Keratinocyte (primary cell): ENCODE data around the gene CMPK2. TPM values are rescaled to one million over a fixed set of nuclear protein-coding genes. Genes with fewer than 3 reads are reported as not detected.

Source experiments
- DNase-seq: peaks from one replicate; pipeline ENCODE4 v3.0.0-alpha.2; 2011; ENCODE audit warnings: low read depth, missing footprints, low spot score
- FAIRE-seq: peaks from 2 replicates; lab custom pipeline; 2011; peaks lifted over from hg19 to GRCh38; lab: Jason Lieb, UNC
- H2AFZ ChIP-seq: 2 replicates; pipeline ENCODE4 v1.6.0; 2012; ENCODE audit warnings: low read length, control low read depth, inconsistent platforms; ENCODE audit not compliant: control insufficient read depth
- H3K27ac ChIP-seq: 2 replicates; pipeline ENCODE4 v1.5.1; 2011; ENCODE audit warnings: low read length; ENCODE audit not compliant: control insufficient read depth, insufficient read depth
- H3K27me3 ChIP-seq: 3 replicates; pipeline ENCODE4 v1.6.0; 2011; ENCODE audit warnings: low read length; ENCODE audit not compliant: control insufficient read depth, insufficient read depth; ENCODE audit errors: extremely low read depth
- H3K36me3 ChIP-seq, 2 experiments: 2 replicates in 1 of 2; 3 replicates in 1 of 2; pipeline ENCODE4 v1.5.1; 2011; ENCODE audit warnings: low read length in 2 of 2, mild to moderate bottlenecking in 1 of 2; ENCODE audit not compliant: control insufficient read depth in 2 of 2, insufficient read depth in 2 of 2; ENCODE audit errors: extremely low read depth in 1 of 2
- H3K4me1 ChIP-seq: 3 replicates; pipeline ENCODE4 v1.5.1; 2011; ENCODE audit warnings: low read length; ENCODE audit not compliant: control insufficient read depth, insufficient read depth; ENCODE audit errors: extremely low read depth
- H3K4me2 ChIP-seq: 3 replicates; pipeline ENCODE4 v1.6.0; 2011; ENCODE audit warnings: low read depth, low read length; ENCODE audit not compliant: control insufficient read depth, insufficient read depth; ENCODE audit errors: extremely low read depth
- H3K4me3 ChIP-seq, 3 experiments: fragments of 200-600 bp in 1 of 3; sonication (generic) in 1 of 3; 2 replicates in 2 of 3; 3 replicates in 1 of 3; pipeline ENCODE4 v1.5.1; 2011 to 2016; ENCODE audit warnings: low read length in 3 of 3, mild to moderate bottlenecking in 3 of 3, control low read depth in 2 of 3, inconsistent platforms in 1 of 3, low read depth in 1 of 3, mixed read lengths in 1 of 3, mixed run types in 1 of 3, moderate library complexity in 1 of 3; ENCODE audit not compliant: control insufficient read depth in 2 of 3, insufficient read depth in 2 of 3; ENCODE audit errors: extremely low read depth in 1 of 3
- H3K79me2 ChIP-seq: 2 replicates; pipeline ENCODE4 v1.6.0; 2012; ENCODE audit warnings: low read length; ENCODE audit not compliant: control insufficient read depth, insufficient read depth
- H3K9ac ChIP-seq: 3 replicates; pipeline ENCODE4 v1.6.0; 2011; ENCODE audit warnings: low read length; ENCODE audit not compliant: control insufficient read depth, insufficient read depth; ENCODE audit errors: extremely low read depth
- H3K9me1 ChIP-seq: 3 replicates; pipeline ENCODE4 v1.6.0; 2011; ENCODE audit warnings: low read length; ENCODE audit not compliant: control insufficient read depth, insufficient read depth; ENCODE audit errors: extremely low read depth
- H3K9me3 ChIP-seq: 2 replicates; pipeline ENCODE4 v1.5.1; 2012; ENCODE audit warnings: low read depth, low read length; ENCODE audit not compliant: control insufficient read depth
- H4K20me1 ChIP-seq: 3 replicates; pipeline ENCODE4 v1.6.0; 2011; ENCODE audit warnings: low read length; ENCODE audit not compliant: control insufficient read depth, insufficient read depth; ENCODE audit errors: extremely low read depth
- EZH2 ChIP-seq: IDR thresholded peaks from one replicate; pipeline ENCODE4 v1.6.1; 2012; ENCODE audit warnings: inconsistent platforms, mild to moderate bottlenecking, low read length, moderate library complexity
- dilution Hi-C: fragments of 300-500 bp; cut with MboI; formaldehyde crosslinking; loops from one replicate; pipeline ENCODE4 v1.7.0; 2020; ENCODE audit warnings: low sequenced_read_pairs; ENCODE audit not compliant: extremely low pct_ligation_motif_present
- polyA plus RNA-seq, 5 experiments: library from polyadenylated mRNA; depleted of rRNA in 3 of 5; stranded (reverse) in 3 of 5; stranded (forward) in 1 of 5; unstranded in 1 of 5; fragments of >200 nt; gene quantifications; 1 replicate in 1 of 5; 2 replicates in 3 of 5; 3 replicates in 1 of 5; pipeline versions ENCODE4 v1.2.1 to v1.2.3, GENCODE V29; 2011 to 2012; ENCODE audit warnings: missing spikeins in 2 of 5, low read depth in 1 of 5, low replicate concordance in 1 of 5
- TF ChIP-seq, protein P1 (sequence below), 3 experiments: IDR thresholded peaks in 1 of 3; conservative IDR thresholded peaks in 1 of 3; optimal IDR thresholded peaks in 1 of 3; 2 replicates in 2 of 3; 3 replicates in 1 of 3; pipeline versions ENCODE3 to v1.5.1; 2011; ENCODE audit warnings: low read length in 3 of 3, mild to moderate bottlenecking in 3 of 3, moderate library complexity in 2 of 3, control low read depth in 1 of 3, inconsistent platforms in 1 of 3; ENCODE audit not compliant: insufficient read depth in 2 of 3; ENCODE audit errors: extremely low read depth in 1 of 3

CMPK2 gene
- polyA plus RNA-seq, 1 donor (not counting 4 experiments of a cell fraction or from before 2014, with no cell fraction given), result 1.5 TPM

GRCh38 chr2:6877402-6878304 is 11.9 kb upstream of the CMPK2 start, which contains the start of gene RSAD2:
Gene RSAD2, plus strand, starts transcription at chr2:6877777. Its CDS starts 24 bp downstream, at chr2:6877801.
- dilution Hi-C loops, result no loop called here
- FAIRE-seq, result no peak
- Histone ChIP-seq H2AFZ (peak within 1 kb of the TSS; percentile 83), H3K27me3 (no peaks in the 10 kb centered on the region), H3K27ac (no peak within 1 kb of the TSS), H3K4me3 (peak within 1 kb of the TSS; percentile 3 to 69 (median 33)), H3K9me3 (no peaks in the 10 kb centered on the region), H3K9me1 (no peaks in the 10 kb centered on the region), H3K4me2 (peak within 1 kb of the TSS; percentile 74), H3K79me2 (no peaks in the 10 kb centered on the region), H3K9ac (no peak within 1 kb of the TSS), H3K4me1 (no peaks in the 10 kb centered on the region), H4K20me1 (no peaks in the 10 kb centered on the region), H3K36me3 (no peaks in the 10 kb centered on the region)
- DNase-seq, result no peak
- TF ChIP-seq, protein P1, sequence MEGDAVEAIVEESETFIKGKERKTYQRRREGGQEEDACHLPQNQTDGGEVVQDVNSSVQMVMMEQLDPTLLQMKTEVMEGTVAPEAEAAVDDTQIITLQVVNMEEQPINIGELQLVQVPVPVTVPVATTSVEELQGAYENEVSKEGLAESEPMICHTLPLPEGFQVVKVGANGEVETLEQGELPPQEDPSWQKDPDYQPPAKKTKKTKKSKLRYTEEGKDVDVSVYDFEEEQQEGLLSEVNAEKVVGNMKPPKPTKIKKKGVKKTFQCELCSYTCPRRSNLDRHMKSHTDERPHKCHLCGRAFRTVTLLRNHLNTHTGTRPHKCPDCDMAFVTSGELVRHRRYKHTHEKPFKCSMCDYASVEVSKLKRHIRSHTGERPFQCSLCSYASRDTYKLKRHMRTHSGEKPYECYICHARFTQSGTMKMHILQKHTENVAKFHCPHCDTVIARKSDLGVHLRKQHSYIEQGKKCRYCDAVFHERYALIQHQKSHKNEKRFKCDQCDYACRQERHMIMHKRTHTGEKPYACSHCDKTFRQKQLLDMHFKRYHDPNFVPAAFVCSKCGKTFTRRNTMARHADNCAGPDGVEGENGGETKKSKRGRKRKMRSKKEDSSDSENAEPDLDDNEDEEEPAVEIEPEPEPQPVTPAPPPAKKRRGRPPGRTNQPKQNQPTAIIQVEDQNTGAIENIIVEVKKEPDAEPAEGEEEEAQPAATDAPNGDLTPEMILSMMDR (optimal IDR thresholded peaks at IDR 0.05 in 1 of 3, IDR thresholded peaks at IDR 0.05 in 1 of 3, conservative IDR thresholded peaks at IDR 0.05 in 1 of 3; ENCODE audit: extremely low read depth in 1 of 3, insufficient read depth in 2 of 3, low read length in 3 of 3), result no peak
- TF ChIP-seq EZH2, result no peak

DNA sequence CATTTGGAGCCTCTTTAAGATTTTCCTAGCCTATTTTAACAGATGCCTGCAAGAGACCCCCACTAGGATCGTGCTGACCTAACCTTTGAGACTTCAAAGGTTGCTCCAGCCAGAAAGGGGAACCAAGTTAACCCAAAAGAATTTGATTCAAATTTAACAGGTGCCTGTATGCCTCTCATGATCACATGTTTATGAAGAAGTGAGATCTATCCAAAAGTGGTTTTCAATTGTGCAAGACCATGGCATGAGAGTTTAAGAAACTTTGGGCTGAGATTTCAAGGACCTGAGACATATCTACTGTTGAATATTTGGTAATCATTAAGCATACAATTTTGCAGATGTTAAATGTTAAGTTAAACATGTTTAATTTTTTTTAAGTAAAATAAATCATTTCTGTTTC is 10.6 kb upstream of the CMPK2 start:
- FAIRE-seq (no peak), DNase-seq (no peak)
- Histone ChIP-seq H3K36me3 (no peaks in the 10 kb centered on the region), H3K9ac (no peak overlapping the region), H3K4me2 (no peak overlapping the region), H2AFZ (no peak overlapping the region), H4K20me1 (no peaks in the 10 kb centered on the region), H3K27me3 (no peaks in the 10 kb centered on the region), H3K9me3 (no peaks in the 10 kb centered on the region), H3K4me3 (no peak overlapping the region), H3K4me1 (no peaks in the 10 kb centered on the region), H3K79me2 (no peaks in the 10 kb centered on the region), H3K27ac (no peak overlapping the region), H3K9me1 (no peaks in the 10 kb centered on the region)
- TF ChIP-seq EZH2, result no peak
- TF ChIP-seq, protein P1 (optimal IDR thresholded peaks at IDR 0.05 in 1 of 3, IDR thresholded peaks at IDR 0.05 in 1 of 3, conservative IDR thresholded peaks at IDR 0.05 in 1 of 3; ENCODE audit: extremely low read depth in 1 of 3, insufficient read depth in 2 of 3, low read length in 3 of 3), result no peak
- dilution Hi-C loops, result no loop called here
